Activated T-helper 17 cell treated with anti-CD3 and anti-CD28 coated beads, Interleukin-2, amount 50 U/mL, for 72 hours (primary cell): ENCODE measurements around the gene GRHL3. TPM values are rescaled to one million over a fixed set of nuclear protein-coding genes. Genes with fewer than 3 reads are reported as not detected.

Source experiments
- ATAC-seq: fragments of 150-1000 bp; cut with Tn5 transposase; replicated peaks from 2 replicates; pipeline ENCODE4 v1.10.0; 2021; ENCODE audit warnings: mild to moderate bottlenecking, moderate library complexity
- H3K27ac Mint-ChIP-seq: one replicate; pipeline ENCODE4 v1.8.0; 2022; ENCODE audit warnings: mixed read lengths
- H3K27me3 Mint-ChIP-seq: one replicate; pipeline ENCODE4 v1.8.0; 2022; ENCODE audit warnings: mixed read lengths
- H3K36me3 Mint-ChIP-seq: one replicate; pipeline ENCODE4 v1.8.0; 2022; ENCODE audit warnings: low read depth, mild to moderate bottlenecking, mixed read lengths
- H3K4me1 Mint-ChIP-seq: one replicate; pipeline ENCODE4 v1.8.0; 2022; ENCODE audit warnings: mixed read lengths
- H3K4me3 Mint-ChIP-seq: one replicate; pipeline ENCODE4 v1.8.0; 2022; ENCODE audit warnings: mild to moderate bottlenecking, mixed read lengths
- H3K9me3 Mint-ChIP-seq: one replicate; pipeline ENCODE4 v1.8.0; 2022; ENCODE audit warnings: mixed read lengths
- total RNA-seq, 2 donors: library from RNA; stranded (reverse); gene quantifications; one replicate each; pipeline ENCODE4 v1.2.3, GENCODE V29; 2022

GRHL3 gene
- total RNA-seq, 2 donors from 2014 or later, result not detected

DNA sequence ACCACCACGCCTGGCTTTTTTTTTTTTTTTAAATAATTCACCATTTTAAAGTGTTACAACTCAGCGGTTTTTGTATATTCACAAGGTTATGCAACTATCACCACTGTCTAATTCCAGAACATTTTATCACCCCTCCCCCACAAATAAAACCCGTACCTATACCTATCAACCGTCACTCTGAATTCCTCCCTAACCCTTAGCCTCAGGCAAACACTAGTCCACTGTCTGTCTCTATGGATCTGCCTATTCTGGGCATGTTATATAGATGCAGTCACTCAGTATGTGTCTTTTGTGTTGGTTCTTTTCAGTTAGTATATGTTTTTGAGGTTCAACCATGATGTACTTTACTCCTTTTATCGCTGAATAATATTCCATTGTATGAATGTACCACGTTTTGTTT, 19.3 kb upstream of the GRHL3 start:
- Mint-ChIP-seq H3K27me3 (peaks cover 20% of the 10 kb centered on the region), H3K36me3 (no peaks in the 10 kb centered on the region), H3K27ac (no peak overlapping the region), H3K4me3 (no peak overlapping the region), H3K9me3 (no peaks in the 10 kb centered on the region), H3K4me1 (no peaks in the 10 kb centered on the region)
- no peak for ATAC-seq

DNA sequence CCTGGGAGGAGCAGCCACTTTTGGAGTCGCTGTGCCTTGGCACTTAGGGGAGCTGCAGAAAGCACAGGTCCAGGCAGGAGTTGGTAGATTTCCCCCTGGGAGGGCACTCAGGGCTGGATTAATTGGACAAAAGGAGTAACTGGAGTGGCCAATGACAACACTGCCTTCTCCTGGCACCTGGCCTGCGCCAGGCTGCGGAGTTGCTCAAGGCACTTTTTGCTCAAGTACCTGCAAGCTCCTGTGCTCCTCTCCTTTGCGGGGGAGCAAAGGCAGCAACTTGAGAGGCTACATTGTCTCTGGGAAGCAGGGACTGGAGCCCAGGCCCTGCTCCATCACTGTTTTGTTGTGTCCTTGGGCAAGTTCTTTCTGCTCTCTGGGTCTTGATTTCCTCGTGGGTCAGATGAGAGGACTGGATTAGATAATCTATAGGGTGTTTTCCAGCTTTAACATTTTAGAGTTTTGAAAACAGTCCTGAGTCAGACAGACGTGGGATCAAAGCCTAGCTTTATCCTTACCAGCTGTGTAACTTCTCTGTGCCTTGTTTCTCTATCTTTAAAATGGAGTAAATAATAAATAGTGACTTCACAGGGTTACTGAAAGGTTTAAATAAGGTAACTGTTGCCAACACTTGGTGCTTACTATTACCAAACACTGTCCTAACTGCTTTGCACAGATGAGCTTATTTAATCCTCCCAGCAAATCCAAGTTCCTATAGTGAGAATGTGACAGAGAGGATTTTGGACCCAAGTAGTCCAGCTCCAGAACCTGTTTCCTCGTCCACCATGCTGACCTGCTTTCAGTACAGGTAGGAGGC, 18.0 kb upstream of the GRHL3 start:
- Mint-ChIP-seq H3K4me1 (no peaks in the 10 kb centered on the region), H3K4me3 (no peak overlapping the region)

DNA sequence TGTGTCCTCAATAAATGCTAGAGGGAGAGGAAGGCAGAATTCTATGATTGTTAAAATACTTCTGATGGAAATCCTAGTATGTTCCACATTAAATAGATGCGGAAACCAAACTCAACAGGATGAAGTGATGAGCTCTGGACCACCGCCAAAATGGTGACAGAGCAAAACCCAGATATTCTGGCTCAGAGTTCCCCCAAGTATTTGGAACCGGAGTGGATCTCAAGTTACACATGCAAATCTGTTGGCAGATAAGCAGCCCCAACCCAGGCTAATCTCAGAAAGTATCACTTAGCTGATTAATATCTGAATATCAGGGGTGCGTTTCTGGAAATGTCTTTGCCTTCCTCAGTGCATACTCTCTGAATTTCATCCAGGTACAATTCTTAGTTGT, 17.4 kb upstream of the GRHL3 start:
- H3K4me1 Mint-ChIP-seq, result no peaks in the 10 kb centered on the region
- ATAC-seq, result no peak
- no peaks in the 10 kb centered on the region for H3K36me3 Mint-ChIP-seq
- H3K27ac Mint-ChIP-seq, result no peak overlapping the region
- peaks cover 20% of the 10 kb centered on the region for H3K27me3 Mint-ChIP-seq
- no peaks in the 10 kb centered on the region for H3K9me3 Mint-ChIP-seq
- H3K4me3 Mint-ChIP-seq, result no peak overlapping the region

More for the DNA sequence above, 18.0 kb upstream of the GRHL3 start:
- H3K9me3 Mint-ChIP-seq, result no peaks in the 10 kb centered on the region
- H3K27ac Mint-ChIP-seq, result no peak overlapping the region
- H3K36me3 Mint-ChIP-seq, result no peaks in the 10 kb centered on the region
- H3K27me3 Mint-ChIP-seq, result peaks cover 20% of the 10 kb centered on the region
- ATAC-seq, result no peak

DNA sequence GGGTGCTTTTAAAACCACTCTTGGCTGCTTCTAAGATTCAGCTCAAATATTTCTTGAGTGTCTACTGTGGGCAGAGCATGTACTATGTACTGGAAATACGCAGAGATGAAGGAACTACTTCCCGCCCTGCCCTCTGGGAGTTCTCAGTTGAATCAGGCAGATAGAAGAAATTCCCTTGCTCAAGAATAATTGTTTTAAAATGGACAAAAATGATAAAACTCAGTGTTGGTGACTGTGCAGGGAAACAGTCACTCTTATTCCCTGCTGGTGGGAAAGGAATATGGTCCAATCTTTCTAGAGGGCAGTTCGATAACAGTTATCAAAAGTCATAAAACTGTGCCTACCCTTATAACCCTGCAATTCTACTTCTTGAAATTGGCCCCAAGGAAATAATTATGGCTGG, 16.9 kb upstream of the GRHL3 start:
- H3K9me3 Mint-ChIP-seq, result no peaks in the 10 kb centered on the region
- peaks cover 24% of the 10 kb centered on the region for H3K27me3 Mint-ChIP-seq
- H3K27ac Mint-ChIP-seq, result no peak overlapping the region
- no peaks in the 10 kb centered on the region for H3K4me1 Mint-ChIP-seq
- ATAC-seq, result no peak
- no peak overlapping the region for H3K4me3 Mint-ChIP-seq
- no peaks in the 10 kb centered on the region for H3K36me3 Mint-ChIP-seq

DNA sequence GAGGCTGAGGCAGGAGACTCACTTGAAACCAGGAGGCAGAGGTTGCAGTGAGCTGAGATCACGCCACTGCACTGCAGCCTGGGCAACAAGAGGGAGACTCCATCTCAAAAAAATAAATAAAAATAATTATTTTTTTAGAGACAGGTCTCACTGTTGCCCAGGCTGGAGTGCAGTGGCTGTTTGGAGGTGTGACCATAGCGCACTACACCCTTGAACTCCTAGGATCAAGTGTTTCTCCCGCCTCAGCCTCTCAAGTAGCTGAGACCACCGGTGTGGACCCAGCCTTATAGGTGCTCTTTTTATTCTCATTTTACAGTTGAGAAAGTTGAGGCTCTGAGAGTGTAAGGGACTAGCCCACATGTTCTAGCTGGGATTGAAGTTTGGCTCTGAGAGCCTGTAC, 15.6 kb upstream of the GRHL3 start:
- Mint-ChIP-seq H3K36me3 (no peaks in the 10 kb centered on the region), H3K9me3 (no peaks in the 10 kb centered on the region), H3K27me3 (peaks cover 22% of the 10 kb centered on the region), H3K4me1 (no peaks in the 10 kb centered on the region), H3K4me3 (no peak overlapping the region), H3K27ac (no peak overlapping the region)
- no peak for ATAC-seq

DNA sequence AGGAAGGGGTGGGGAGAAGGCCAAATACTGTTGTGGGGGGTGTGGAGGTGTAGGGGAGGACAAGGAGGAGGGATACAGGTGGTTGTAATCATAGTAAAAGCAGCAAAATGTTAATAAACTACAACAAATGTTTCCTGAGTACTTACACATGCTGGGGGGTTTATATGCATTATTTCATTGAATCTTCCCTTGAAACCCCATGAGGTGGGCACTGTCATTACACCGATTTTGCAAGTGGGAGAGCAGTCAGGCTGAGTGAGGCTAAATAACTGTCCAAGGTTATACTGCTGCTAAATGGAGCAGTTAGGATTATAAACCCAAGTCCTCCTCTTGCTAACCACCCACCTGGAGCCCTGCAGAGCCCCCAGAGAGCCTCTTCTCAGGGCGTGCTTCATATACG, 14.4 kb upstream of the GRHL3 start:
- Mint-ChIP-seq H3K4me3 (no peak overlapping the region), H3K36me3 (no peaks in the 10 kb centered on the region), H3K27me3 (peaks cover 17% of the 10 kb centered on the region), H3K27ac (no peak overlapping the region), H3K9me3 (no peaks in the 10 kb centered on the region), H3K4me1 (no peaks in the 10 kb centered on the region)
- ATAC-seq, result no peak

DNA sequence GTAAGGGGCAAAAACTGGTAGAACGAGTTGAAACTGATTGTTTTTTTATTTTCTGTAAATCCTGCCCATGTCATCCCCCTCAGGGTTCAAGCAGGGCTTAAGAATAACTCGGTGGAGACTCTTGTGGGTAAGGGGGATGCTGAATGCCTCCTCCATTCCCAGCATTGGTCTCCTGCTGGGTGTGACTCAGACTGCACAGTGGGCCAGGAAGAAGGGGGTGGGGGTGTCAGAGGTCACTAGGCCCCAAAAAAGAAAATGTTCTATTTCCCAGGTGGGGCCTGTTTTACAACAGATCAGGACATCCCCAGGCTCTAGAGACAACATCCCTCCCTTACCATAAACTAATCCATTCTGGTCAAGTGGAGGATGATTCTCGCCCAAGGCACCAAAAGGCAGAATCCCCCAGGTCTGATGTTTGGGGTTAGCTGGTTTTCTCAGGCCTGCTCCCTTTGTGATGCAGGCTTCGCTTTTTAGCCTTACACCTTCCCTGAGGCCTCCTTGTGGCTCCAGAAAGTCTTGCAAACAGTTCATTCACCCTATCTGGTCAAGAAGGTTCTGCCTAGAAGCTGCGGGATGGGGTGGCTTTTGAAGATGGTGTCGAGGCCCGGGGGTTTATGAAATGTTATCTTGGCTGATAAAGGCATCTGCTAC, 10.7 kb upstream of the GRHL3 start:
- H3K27me3 Mint-ChIP-seq, result peaks cover 11% of the 10 kb centered on the region
- H3K27ac Mint-ChIP-seq, result no peak overlapping the region
- H3K4me3 Mint-ChIP-seq, result no peak overlapping the region
- no peaks in the 10 kb centered on the region for H3K9me3 Mint-ChIP-seq
- H3K36me3 Mint-ChIP-seq, result no peaks in the 10 kb centered on the region
- no peak for ATAC-seq
- no peaks in the 10 kb centered on the region for H3K4me1 Mint-ChIP-seq

DNA sequence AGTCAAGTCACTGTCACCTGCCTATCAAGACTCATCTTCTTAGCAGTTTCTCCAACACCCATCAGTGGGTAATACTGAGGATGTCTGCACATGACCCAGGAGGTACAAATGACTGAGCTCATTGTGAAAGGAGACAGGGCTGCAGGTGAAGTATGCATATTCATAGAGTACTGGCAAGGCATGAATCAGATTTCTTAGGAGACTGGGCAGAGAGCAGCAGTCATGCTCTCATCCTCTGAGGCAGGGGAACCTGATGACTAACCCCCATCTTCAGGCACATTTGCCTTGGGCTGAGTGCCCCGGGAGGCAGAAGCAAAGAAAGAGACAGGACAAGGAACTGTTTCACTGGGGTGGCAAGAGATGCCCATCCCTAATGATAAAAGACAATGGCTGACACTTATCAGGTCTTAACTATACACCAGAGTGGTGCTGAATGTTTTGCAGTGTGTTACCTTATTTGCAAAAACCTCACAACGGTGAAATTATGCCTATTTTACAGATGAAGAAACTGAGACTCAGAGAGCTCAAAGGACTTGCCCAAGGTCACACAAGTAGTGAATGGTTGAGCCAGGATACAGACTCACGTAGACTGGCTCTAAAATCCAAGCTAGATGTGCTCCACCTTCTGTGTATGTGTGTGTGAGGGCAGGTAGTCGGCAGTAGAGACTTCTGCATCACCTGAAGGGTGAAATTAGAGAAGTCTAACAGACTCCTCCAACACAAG, 9.2 kb upstream of the GRHL3 start:
- Mint-ChIP-seq H3K27ac (no peak overlapping the region), H3K36me3 (no peaks in the 10 kb centered on the region), H3K27me3 (peaks cover 11% of the 10 kb centered on the region), H3K4me3 (no peak overlapping the region), H3K4me1 (no peaks in the 10 kb centered on the region), H3K9me3 (no peaks in the 10 kb centered on the region)
- ATAC-seq, result peak; percentile 98

DNA sequence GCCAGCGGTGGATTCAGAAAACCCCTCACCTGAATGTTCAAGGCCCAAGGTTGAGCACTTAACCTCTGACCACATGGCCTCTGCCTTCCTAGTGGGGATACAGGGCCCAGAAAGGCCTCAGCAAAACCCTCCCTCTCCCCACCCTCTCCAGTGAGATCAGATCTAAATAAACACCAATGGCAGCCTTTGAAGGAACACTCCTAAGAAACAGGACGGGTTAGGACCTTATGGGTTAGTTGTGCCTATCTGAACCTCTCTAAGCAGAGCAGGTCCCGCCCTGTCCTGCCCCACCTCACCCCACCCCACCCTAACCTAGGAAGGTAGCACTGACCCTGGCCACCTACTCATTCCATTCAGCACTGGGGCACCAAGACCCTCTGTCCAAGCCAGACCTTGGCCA, 7.9 kb upstream of the GRHL3 start:
- H3K9me3 Mint-ChIP-seq, result no peaks in the 10 kb centered on the region
- no peaks in the 10 kb centered on the region for H3K4me1 Mint-ChIP-seq
- H3K27ac Mint-ChIP-seq, result no peak overlapping the region
- peaks cover 12% of the 10 kb centered on the region for H3K27me3 Mint-ChIP-seq
- ATAC-seq, result no peak
- no peak overlapping the region for H3K4me3 Mint-ChIP-seq
- no peaks in the 10 kb centered on the region for H3K36me3 Mint-ChIP-seq

DNA sequence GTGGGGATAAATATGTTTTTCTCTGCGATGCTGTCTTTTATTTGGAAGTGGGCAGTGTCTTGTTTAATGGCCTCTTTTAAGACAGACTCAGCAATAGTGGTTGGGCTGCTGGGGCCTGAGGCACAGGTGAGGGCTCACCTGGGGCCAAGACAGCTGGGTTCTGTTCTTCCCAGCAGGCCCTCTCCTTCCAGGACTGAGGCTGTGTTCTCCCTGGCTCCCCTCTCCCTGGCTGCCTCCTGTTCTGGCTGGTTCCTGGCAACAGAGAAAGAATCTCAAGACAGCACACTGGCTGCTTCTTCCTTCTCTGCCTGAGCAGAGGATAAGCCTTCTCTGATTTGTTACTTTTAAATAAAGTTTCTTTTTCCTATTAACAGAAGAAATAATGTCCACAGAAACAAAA, 7.4 kb upstream of the GRHL3 start:
- Mint-ChIP-seq H3K4me1 (no peaks in the 10 kb centered on the region), H3K4me3 (no peak overlapping the region), H3K9me3 (no peaks in the 10 kb centered on the region), H3K27me3 (peaks cover 12% of the 10 kb centered on the region), H3K27ac (no peak overlapping the region), H3K36me3 (no peaks in the 10 kb centered on the region)
- ATAC-seq, result no peak

DNA sequence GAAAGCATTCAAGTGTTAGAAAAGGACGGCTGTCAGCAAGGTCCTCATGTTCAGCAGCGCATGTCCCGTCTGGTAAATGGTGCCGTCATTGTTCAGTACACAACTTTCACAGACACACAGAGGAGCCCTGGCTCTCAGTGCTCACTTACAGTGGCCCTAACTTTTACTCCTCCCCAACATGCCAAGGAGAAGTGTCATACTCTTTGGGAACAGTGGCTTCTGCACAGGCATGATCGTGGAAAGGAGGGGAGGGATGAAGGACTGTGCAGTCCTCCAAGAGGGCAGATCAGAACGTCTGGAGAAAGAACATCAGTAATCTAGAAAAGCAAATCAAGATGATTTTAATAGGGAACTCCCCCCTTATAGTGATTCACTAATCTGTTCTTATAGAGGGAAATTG, 3.8 kb upstream of the GRHL3 start:
- ATAC-seq, result no peak
- Mint-ChIP-seq H3K4me3 (no peak overlapping the region), H3K27me3 (peaks cover 33% of the 10 kb centered on the region), H3K9me3 (no peaks in the 10 kb centered on the region), H3K36me3 (no peaks in the 10 kb centered on the region), H3K4me1 (peaks cover 13% of the 10 kb centered on the region), H3K27ac (no peak overlapping the region)

DNA sequence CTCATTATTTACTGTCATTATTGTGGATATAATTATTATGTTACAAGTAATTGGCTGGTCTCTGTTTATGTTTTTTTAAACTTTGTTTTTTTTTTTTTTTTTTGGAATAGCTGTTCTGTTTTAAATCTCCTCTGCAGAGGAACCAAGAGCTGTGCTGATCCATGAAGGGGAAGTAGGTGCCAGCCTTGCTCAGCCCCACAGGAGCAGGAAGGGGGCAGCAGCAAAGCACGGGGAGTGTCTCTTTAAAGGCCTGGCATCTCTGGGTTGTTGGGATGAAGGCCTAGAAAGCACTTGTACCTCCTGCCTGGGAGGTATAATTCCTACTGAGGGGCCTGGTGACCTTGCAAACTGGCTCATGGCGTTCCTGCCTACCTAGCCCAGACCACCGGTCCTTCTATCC, 2.5 kb upstream of the GRHL3 start:
- H3K27me3 Mint-ChIP-seq, result peaks cover 37% of the 10 kb centered on the region
- peaks cover 18% of the 10 kb centered on the region for H3K4me1 Mint-ChIP-seq
- H3K27ac Mint-ChIP-seq, result no peak overlapping the region
- no peak overlapping the region for H3K4me3 Mint-ChIP-seq
- no peaks in the 10 kb centered on the region for H3K9me3 Mint-ChIP-seq
- ATAC-seq, result no peak
- no peaks in the 10 kb centered on the region for H3K36me3 Mint-ChIP-seq

DNA sequence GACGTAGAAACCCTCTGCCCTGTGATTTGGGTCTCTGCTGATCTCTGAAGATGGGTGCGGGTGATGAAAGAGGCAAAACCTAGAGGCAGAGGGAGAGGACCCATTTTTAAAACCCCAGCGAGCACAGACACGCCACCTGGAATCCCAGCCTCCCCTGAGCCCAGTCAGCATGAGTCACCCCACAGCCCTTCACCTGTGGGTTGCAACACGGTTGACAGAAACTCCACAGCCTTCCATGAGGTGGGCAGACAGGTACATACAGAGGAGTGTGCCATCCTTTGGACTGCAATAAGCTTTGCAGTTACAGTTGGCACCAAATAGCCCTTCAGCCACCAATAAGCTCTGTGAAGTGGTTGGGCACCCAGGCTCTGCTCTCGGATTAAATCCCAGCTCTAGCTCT, 2.1 kb upstream of the GRHL3 start:
- H3K9me3 Mint-ChIP-seq, result no peaks in the 10 kb centered on the region
- no peak overlapping the region for H3K4me3 Mint-ChIP-seq
- peaks cover 18% of the 10 kb centered on the region for H3K4me1 Mint-ChIP-seq
- H3K36me3 Mint-ChIP-seq, result no peaks in the 10 kb centered on the region
- peaks cover 38% of the 10 kb centered on the region for H3K27me3 Mint-ChIP-seq
- no peak for ATAC-seq
- H3K27ac Mint-ChIP-seq, result no peak overlapping the region

DNA sequence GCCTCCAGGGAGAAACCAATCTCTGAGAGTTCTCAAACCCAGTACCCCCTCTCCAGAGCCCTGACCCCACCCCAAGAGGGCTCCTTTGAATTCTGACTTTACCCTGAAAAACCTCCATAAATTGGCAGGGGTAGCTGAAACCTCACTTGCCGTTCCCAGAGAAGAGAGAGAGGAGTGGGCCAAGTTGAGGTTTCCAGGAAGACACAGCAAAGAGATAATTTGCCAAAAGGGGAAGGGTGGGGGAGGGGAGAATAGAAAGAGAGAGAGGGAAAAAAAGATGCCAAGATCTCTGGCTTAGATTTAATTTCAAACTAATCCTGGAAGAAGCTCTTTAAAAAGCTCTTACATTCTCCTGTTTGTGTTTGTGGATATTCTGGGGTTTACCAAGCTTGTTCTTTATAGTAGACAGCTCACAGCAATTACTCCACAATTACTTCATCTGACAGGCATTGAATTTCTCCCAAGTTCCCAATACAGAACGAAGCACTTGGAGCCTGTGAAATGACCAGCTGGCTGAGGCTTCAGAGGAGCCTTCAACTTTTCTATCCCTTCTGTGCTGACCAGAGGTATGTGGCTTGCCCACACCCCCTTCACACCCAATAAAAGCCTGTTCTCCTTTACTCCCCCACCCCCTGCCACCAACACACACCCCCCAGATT, 1.1 kb upstream of the GRHL3 start:
- Mint-ChIP-seq H3K27ac (no peak overlapping the region), H3K27me3 (peaks cover 44% of the 10 kb centered on the region), H3K4me1 (peaks cover 18% of the 10 kb centered on the region), H3K9me3 (no peaks in the 10 kb centered on the region), H3K36me3 (no peaks in the 10 kb centered on the region), H3K4me3 (no peak overlapping the region)
- ATAC-seq, result no peak
